Measurements from ENCODE around the gene KCNQ1OT1.

DNA sequence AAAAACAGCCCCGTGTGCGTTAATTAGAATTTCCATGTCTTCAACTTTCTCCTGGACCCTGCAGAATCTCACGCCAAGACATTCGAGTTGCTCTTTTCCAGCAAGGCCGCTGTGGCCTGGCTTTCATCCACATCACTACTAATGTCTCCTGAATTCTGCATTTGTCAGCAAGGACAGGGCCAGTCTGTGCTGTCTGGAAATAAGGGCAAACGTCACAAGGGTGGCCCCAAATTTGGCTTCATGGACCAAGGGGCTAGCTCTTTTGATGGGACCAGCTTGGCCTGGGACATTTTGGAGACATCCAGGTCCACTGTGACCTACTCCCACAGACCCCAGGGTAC lies 33.4 kb downstream of the KCNQ1OT1 start:
- no peak for TF ChIP-seq POLR2A (IDR thresholded peaks at IDR 0.05)
- TF ChIP-seq, protein P1, sequence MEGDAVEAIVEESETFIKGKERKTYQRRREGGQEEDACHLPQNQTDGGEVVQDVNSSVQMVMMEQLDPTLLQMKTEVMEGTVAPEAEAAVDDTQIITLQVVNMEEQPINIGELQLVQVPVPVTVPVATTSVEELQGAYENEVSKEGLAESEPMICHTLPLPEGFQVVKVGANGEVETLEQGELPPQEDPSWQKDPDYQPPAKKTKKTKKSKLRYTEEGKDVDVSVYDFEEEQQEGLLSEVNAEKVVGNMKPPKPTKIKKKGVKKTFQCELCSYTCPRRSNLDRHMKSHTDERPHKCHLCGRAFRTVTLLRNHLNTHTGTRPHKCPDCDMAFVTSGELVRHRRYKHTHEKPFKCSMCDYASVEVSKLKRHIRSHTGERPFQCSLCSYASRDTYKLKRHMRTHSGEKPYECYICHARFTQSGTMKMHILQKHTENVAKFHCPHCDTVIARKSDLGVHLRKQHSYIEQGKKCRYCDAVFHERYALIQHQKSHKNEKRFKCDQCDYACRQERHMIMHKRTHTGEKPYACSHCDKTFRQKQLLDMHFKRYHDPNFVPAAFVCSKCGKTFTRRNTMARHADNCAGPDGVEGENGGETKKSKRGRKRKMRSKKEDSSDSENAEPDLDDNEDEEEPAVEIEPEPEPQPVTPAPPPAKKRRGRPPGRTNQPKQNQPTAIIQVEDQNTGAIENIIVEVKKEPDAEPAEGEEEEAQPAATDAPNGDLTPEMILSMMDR (IDR thresholded peaks at IDR 0.05): no peak
